D721Med (cell line): ENCODE data around the gene ERCC3.

Experiments
- DNase-seq: peaks from one replicate; pipeline ENCODE4 v3.0.0; 2011; ENCODE audit warnings: low spot score; ENCODE audit not compliant: insufficient read length
- FAIRE-seq: peaks from 2 replicates; lab custom pipeline; 2011; peaks lifted over from hg19 to GRCh38; lab: Jason Lieb, UNC
- TF ChIP-seq, protein P1 (sequence below): IDR thresholded peaks from 2 replicates; pipeline ENCODE4 v1.5.1; 2012; ENCODE audit warnings: mild to moderate bottlenecking, control low read depth; ENCODE audit not compliant: insufficient read depth; ENCODE audit errors: missing control alignments

Gene ERCC3

DNA sequence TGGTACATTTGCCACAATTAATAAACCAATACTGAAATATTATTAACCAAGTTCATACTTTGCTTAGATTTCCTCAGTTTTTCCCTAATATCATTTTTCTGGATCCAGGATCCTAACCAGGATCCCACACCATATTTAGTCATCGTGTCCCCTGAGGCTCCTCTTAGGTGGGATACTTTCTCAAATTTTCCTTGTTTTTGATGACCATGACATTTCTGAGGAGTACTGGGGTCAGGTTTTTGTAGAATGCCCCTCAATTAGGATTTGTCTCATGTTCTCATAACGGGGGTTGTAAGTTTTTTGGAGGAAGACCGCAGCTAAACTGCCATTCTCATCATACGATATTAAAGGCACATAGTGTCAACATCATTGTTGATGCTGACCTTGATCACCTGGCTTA is 15.5 kb upstream of the ERCC3 start:
- TF ChIP-seq, protein P1, sequence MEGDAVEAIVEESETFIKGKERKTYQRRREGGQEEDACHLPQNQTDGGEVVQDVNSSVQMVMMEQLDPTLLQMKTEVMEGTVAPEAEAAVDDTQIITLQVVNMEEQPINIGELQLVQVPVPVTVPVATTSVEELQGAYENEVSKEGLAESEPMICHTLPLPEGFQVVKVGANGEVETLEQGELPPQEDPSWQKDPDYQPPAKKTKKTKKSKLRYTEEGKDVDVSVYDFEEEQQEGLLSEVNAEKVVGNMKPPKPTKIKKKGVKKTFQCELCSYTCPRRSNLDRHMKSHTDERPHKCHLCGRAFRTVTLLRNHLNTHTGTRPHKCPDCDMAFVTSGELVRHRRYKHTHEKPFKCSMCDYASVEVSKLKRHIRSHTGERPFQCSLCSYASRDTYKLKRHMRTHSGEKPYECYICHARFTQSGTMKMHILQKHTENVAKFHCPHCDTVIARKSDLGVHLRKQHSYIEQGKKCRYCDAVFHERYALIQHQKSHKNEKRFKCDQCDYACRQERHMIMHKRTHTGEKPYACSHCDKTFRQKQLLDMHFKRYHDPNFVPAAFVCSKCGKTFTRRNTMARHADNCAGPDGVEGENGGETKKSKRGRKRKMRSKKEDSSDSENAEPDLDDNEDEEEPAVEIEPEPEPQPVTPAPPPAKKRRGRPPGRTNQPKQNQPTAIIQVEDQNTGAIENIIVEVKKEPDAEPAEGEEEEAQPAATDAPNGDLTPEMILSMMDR, result no peak
- no peak for DNase-seq
- no peak for FAIRE-seq

DNA sequence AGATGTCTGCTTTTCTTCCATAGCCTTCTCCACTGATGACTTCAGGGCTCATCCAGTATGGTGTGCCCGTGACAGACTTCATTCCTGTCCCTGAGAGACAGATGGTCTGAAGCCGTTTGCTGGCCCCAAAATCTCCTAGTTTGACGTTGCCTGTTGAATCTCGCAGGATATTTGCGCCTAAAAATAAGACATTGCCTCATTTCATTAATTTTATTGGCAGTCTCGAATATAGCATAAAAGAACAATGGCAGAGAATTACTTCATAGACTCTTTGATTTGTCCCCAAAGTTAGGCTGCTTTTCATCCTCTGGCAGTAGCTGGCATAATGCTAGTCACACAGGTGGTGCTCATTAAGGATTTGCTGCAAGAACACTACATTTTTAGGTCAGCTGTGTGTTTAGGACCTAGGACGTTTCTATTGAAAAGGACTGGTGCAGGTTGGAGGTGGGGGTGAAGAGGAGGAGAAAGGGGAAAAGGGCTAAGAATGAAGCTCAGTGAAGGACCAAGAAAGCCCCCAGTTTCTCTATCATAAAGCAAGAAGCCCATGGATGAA is 14.7 kb upstream of the ERCC3 start:
- TF ChIP-seq, protein P1, result no peak
- FAIRE-seq (no peak), DNase-seq (no peak)

DNA sequence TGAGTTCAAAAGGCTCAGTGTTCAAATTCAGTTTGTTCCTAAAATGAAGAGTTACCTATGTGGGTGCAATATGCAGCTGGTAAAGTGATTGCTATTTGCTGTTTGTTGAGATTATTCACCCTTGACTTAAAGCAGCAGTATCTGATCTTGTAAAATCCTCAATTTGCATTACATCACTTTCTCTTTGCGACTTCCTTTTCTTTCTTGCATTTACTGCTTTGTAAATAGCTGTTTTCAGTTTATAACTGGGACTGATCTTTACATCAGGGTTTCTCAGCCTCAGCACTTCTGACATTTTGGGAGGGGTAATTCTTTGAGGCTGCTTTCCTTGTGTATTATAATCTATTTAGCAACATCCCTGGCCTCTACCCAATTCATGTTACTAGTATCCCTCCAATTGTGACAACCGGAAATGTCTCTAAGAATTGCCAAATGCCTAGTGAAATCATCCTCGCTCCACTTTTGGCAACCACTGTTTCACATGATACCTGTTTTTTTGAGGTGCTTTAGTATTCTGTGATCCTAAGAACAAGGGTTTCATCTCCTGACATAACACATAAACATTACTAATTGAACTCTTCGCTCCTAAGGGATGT is 12.1 kb upstream of the ERCC3 start:
- TF ChIP-seq, protein P1, result no peak
- FAIRE-seq, result no peak
- DNase-seq, result no peak

DNA sequence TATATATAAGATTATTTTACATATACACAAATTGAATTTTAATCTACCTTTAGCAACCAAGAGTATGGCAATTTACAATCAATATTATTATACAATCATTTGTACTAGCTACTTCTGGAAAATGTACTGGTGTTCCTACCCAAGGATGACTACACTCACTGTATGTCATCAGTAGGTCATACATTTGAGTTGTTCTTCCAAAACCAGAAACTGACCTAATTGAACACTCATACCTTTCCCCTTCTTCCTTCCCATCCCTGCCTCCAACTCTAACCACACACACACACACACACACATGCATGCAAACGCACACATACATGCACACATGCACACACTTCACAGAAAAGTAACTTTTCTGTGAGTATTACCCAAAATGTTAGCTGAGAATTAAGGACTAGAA is 8.2 kb upstream of the ERCC3 start:
- DNase-seq, result no peak
- no peak for FAIRE-seq
- TF ChIP-seq, protein P1, result no peak

DNA sequence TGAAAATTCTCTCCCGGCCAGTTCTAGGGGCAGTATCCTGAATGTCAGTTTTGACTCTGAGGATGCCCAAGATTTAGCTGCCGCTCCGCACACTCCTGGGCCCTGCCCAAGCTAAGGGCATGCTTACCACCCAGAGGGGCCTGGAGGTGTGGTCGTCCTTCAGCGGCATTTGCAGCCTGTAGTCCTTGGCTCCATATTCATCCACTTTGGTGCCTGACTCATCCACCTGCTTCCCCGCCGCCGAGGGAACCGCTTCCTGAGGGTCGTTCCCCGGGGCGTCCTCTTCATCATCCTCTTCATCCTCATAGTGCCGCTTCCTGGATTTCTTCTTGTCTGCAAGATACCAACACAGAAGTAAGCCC is 577 bp downstream of the ERCC3 start:
- DNase-seq (no peak), FAIRE-seq (no peak)
- TF ChIP-seq, protein P1, result no peak

DNA sequence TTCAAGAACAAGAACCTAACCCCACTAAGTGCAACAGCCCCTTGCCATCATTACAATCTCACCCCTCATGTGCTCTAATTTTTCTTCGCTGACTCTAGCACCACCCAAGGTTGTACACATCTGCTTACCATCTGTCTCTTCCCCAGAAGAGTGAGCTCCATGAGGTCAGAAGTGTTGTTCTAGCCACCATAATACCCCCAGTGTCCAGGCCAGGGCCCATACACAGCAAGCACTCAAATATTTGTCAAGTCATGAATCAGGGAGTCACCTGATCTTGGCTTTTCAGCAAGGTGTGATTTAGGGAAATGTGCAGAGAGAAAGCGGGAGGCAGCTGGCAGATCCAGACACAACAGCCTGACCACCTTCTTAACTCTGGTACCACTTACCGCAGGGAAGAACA is 5.7 kb downstream of the ERCC3 start:
- DNase-seq, result no peak
- no peak for FAIRE-seq
- TF ChIP-seq, protein P1, result no peak

DNA sequence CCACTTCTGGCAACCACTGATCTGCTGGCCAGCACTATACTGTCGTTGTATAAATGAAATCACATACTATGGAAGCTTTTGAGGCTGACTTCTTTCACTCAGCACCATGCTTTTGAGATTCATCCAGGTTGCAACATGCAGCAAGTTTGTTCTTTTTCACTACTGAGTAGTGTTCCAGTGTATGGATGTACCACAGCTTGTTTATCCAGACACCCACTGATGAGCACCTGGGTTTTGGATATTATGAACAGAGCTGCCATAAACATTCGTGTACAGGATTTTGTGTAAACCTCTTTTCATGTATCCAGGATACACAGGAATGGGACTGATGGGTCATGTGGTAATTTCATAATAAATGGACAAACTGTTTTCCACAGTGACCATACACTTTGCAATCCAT is 10.7 kb downstream of the ERCC3 start:
- TF ChIP-seq, protein P1, result no peak
- FAIRE-seq (no peak), DNase-seq (no peak)
